GM12891 (cell line): ENCODE data around the gene GRIA3.
"Not testable (repeated sequence)": the region's sequence is repeated elsewhere in the genome, so short reads cannot be mapped to it uniquely, and the experiment has no call there.

Experiments
- DNase-seq: peaks from one replicate; pipeline ENCODE4 v3.0.0; 2011; ENCODE audit warnings: low spot score; ENCODE audit not compliant: insufficient read length
- FAIRE-seq: peaks from 2 replicates; lab custom pipeline; 2011; peaks lifted over from hg19 to GRCh38; lab: Jason Lieb, UNC
- PAX5 ChIP-seq: IDR thresholded peaks from 2 replicates; pipeline ENCODE4 v1.6.1; 2011; ENCODE audit warnings: low read length, moderate library complexity, mild to moderate bottlenecking; ENCODE audit not compliant: insufficient read depth, severe bottlenecking
- POLR2A ChIP-seq: IDR thresholded peaks from 2 replicates; pipeline ENCODE4 v1.6.1; 2011; ENCODE audit warnings: low read depth, low read length, control low read depth
- POLR2AphosphoS5 ChIP-seq: IDR thresholded peaks from 2 replicates; pipeline ENCODE4 v1.6.1; 2011; ENCODE audit warnings: low read depth, low read length, control low read depth
- POU2F2 ChIP-seq: IDR thresholded peaks from 2 replicates; pipeline ENCODE4 v1.6.1; 2011; ENCODE audit warnings: low read depth, mild to moderate bottlenecking, control low read depth, low read length, moderate library complexity
- SPI1 ChIP-seq: IDR thresholded peaks from 2 replicates; pipeline ENCODE4 v1.6.1; 2011; ENCODE audit warnings: low read depth, low read length, control low read depth
- TAF1 ChIP-seq: IDR thresholded peaks from 2 replicates; pipeline ENCODE4 v1.6.1; 2011; ENCODE audit warnings: low read depth, low read length, control low read depth

The GRIA3 gene

GRCh38 chrX:123337886-123338639 is 154.0 kb downstream of the GRIA3 start:
- TF ChIP-seq PAX5 (no peak), POU2F2 (no peak), SPI1 (no peak), TAF1 (no peak), POLR2A (no peak), POLR2AphosphoS5 (no peak)
- FAIRE-seq (peak; percentile 77), DNase-seq (no peak)

- TF ChIP-seq POLR2AphosphoS5 (no peak), POU2F2 (no peak), TAF1 (no peak), SPI1 (no peak), PAX5 (no peak), POLR2A (no peak)
- FAIRE-seq (no peak), DNase-seq (no peak)
Observed at GRCh38 chrX:123339221-123339905, 155.3 kb downstream of the GRIA3 start.

- FAIRE-seq (no peak), DNase-seq (no peak)
- TF ChIP-seq POLR2AphosphoS5, result no peak
Observed at GRCh38 chrX:123340696-123341095, 156.6 kb downstream of the GRIA3 start.

- DNase-seq, result no peak
- FAIRE-seq, result no peak
- TF ChIP-seq TAF1, result no peak
- no peak for TF ChIP-seq PAX5
- no peak for TF ChIP-seq SPI1
- no peak for TF ChIP-seq POLR2A
- TF ChIP-seq POU2F2, result no peak
- TF ChIP-seq POLR2AphosphoS5, result no peak
Observed at GRCh38 chrX:123348468-123348867, 164.4 kb downstream of the GRIA3 start.

GRCh38 chrX:123350226-123350625 is 166.1 kb downstream of the GRIA3 start:
- DNase-seq (no peak), FAIRE-seq (no peak)
- TF ChIP-seq SPI1, result no peak
- TF ChIP-seq POLR2AphosphoS5, result no peak
- TF ChIP-seq POU2F2, result no peak
- no peak for TF ChIP-seq POLR2A
- TF ChIP-seq PAX5, result no peak
- TF ChIP-seq TAF1, result no peak

- FAIRE-seq (peak; percentile 89), DNase-seq (no peak)
- no peak for TF ChIP-seq POLR2AphosphoS5
- peak; percentile 98 for TF ChIP-seq SPI1
Observed at GRCh38 chrX:123357941-123358340, 173.9 kb downstream of the GRIA3 start.

GRCh38 chrX:123358457-123358856 is 174.4 kb downstream of the GRIA3 start:
- FAIRE-seq (peak; percentile 45), DNase-seq (no peak)
- no peak for TF ChIP-seq POU2F2
- TF ChIP-seq POLR2A, result no peak
- TF ChIP-seq POLR2AphosphoS5, result no peak
- no peak for TF ChIP-seq TAF1
- TF ChIP-seq PAX5, result no peak
- no peak for TF ChIP-seq SPI1

GRCh38 chrX:123361371-123361770 is 177.3 kb downstream of the GRIA3 start:
- TF ChIP-seq POLR2A, result no peak
- TF ChIP-seq PAX5, result no peak
- TF ChIP-seq POU2F2, result no peak
- TF ChIP-seq TAF1, result no peak
- no peak for TF ChIP-seq SPI1
- TF ChIP-seq POLR2AphosphoS5, result no peak
- DNase-seq, result no peak
- FAIRE-seq, result no peak

- not testable (repeated sequence) for DNase-seq, FAIRE-seq
Observed at GRCh38 chrX:123386196-123386595, 202.1 kb downstream of the GRIA3 start.

- FAIRE-seq, result no peak
Observed at GRCh38 chrX:123392921-123393320, 208.8 kb downstream of the GRIA3 start.

More at GRCh38 chrX:123392921-123393320, 208.8 kb downstream of the GRIA3 start:
- TF ChIP-seq POLR2A (no peak), TAF1 (no peak), POLR2AphosphoS5 (no peak), POU2F2 (no peak), SPI1 (no peak)
- DNase-seq, result no peak
